GM18951 (cell line): Measurements from ENCODE around the gene RBM33.

Experiments
- POLR2A ChIP-seq: IDR thresholded peaks from 4 replicates; pipeline ENCODE4 v1.6.1; 2011; ENCODE audit warnings: mild to moderate bottlenecking; ENCODE audit not compliant: insufficient read length, insufficient read depth; ENCODE audit errors: extremely low read depth
- in situ Hi-C: fragments of 300-500 bp; cut with MboI; formaldehyde crosslinking; loops from one replicate; pipeline ENCODE4 v1.12.0; 2022; ENCODE audit warnings: low sequenced_read_pairs, mixed read lengths, inconsistent platforms; ENCODE audit not compliant: unreplicated experiment

Gene RBM33

DNA sequence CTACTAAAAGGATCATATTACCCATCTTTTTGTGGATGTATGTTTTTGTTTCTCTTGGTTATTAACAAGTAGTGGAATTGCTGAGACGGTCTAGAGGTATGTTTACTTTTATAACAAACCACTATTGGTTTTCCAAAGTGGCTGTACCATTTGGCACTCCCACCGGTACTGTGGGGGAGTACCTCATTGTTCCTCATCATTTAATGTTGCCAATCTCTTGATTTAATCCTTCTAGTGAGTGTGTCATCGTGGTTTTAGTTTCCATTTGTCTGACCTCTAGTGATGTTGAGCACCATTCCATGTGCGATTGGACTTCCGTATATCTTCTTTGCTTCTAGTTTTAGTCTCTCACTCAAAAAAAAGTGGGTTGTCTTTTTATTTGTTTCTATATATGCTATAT is 50.4 kb downstream of the RBM33 start:
- in situ Hi-C loops = no loop called here

DNA sequence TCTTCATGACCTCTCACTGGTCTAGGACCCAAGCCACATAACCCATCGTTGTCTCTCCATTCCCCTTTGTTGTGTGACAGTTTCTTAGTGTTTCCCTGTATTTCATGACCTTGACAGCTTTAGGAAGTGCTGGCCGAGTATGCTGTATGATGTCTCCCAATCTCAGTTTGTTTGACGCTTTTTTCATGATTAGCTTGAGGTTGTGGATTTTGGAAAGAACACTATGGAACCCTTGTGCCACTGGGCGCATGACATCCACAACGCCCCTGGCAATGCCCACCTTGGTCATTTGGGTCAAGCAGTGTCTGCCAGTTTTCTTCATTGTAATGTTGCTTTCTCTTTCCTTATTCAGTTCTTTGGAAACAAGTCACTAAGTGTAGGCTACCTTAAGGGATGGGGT is 52.3 kb downstream of the RBM33 start:
- in situ Hi-C loops = no loop called here
- no peak for TF ChIP-seq POLR2A

More for the DNA sequence above, 50.4 kb downstream of the RBM33 start:
- no peak for TF ChIP-seq POLR2A

DNA sequence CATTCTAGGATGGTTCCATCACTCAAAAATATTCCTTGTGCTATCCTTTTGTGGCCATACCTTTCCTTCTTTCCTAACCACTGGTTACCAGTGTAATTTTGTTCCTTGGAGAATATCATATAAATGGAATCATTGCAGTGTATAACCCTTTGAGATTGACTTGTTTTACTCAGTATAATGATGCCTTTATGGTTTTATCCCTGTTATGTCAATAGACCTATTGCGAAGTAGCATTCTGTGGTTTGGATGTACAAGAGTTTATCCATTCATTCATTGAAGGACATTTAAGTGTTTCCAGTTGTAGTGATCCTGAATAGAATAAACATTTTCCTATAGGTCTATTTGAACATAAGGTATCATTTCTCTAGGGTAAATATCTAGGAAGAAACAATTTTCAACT is 54.2 kb downstream of the RBM33 start:
- in situ Hi-C loops = no loop called here
- no peak for TF ChIP-seq POLR2A

DNA sequence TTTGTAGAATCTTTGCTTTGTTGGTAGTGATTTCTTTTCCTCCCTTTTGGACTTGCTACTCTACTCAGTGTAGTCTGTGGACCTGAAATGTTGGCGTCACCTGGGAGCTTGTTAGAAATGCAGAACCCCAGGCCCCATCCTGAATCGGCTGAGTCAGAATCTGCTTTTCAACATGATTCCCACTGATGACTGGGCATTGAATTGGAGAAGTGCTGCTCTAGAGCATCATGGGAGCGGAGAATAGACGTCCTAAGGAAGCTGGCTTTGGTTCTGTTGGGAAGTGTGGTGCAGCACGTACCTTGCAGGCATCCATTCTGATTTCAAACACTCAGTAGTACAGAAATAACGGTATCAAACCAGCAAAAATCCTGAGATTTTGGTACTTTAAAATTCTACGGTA is 54.7 kb downstream of the RBM33 start:
- no peak for TF ChIP-seq POLR2A
- in situ Hi-C loops = no loop called here

DNA sequence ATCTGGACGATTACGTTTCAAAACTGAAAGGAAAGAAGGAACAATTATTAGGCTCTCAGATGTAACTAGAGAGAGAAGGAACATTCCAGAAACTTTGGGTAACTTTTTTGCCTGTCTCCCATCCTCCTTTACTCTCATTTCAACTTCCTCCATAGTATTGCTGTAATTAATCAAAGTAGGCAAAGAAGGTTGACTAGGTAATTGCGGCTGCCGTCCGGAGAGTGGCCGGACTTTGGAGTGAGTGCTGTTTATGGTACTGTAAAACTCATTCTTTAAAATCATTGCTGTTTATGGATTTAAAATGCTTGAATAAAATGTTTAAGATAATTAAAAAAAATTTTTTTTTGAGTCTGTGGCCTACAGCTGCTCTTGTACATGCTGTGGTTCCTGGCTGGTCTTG is 56.4 kb downstream of the RBM33 start:
- no peak for TF ChIP-seq POLR2A

DNA sequence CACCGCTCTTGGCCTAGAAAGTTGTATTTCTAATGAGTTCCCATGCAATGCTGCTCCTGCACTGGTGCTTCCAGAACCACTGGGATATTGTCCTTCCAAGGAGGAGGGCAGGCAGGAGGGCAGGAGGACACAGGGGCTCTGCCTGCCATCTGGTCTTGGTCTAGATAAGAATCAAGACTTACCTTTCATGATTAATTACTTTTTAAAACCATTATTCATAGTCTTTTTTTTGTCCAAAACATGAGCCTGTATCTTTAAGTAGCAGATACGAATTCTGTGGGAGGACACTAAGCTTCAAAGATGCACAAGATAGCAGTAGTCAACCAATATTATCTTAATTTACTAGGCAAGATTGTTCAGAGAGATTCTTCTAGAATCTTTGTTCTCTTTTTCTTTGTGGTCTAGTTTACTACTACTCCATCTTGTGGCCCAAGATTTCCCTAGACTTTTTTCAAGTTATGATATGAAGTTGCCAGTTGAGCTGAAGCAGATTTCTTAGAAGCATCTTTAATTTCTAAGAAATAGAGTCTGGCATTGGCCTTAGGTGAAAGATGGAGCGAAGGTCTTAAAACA is 57.6 kb downstream of the RBM33 start:
- TF ChIP-seq POLR2A = no peak
- in situ Hi-C loops = no loop called here

More for the DNA sequence above, 56.4 kb downstream of the RBM33 start:
- in situ Hi-C loops = no loop called here

DNA sequence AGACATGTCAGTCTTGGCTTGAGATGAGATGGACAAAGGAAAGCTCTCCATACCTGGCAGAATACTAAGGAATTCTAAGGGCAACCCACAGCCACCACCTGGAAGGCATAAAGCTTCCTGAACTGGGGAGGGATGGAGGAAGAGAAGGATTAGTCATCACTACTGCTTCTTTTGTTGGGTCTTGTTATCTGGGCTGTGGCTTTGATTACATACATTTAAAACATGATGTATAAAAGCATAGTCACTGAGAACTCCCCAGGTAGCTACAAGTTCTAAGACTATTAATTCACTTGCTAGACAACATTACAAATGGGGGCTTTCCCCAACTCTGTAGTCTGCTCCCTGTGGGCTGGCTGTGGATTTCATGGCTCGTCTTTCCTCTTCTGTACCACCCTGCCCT is 58.2 kb downstream of the RBM33 start:
- in situ Hi-C loops = no loop called here
- TF ChIP-seq POLR2A = no peak

DNA sequence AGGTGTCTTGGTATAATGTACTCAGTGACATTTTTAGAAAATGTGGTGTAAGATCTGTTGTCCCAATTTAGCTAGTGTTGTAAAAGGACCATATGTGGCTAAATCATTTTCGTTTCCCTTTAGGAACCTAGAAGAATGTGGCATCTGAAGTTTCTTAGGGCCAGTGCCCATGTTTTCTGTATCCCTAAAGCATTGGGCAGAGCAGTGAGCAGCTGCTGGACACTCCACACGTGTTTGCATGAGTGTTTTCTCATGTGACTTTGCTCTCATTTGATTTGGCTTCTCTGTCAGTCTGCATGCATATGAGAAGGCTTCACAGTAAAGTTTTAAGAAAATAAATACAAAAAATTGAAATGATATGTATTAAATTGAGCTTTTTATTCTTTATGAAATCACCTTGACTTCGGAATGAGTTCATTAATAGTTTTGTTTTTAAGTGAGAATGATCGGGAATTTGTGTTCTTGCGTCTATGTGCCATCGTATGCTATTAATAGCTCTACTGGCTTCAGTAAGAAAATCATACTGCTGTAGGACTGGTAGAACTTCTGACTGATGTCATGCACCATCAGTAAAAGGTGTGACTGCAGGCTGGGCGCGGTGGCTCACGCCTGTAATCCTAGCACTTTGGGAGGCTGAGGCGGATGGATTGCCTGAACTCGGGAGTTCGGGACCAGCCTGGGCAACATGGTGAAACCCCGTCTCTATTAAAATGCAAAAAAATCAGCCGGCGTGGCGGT is 61.3 kb downstream of the RBM33 start:
- no peak for TF ChIP-seq POLR2A
- in situ Hi-C loops = no loop called here

DNA sequence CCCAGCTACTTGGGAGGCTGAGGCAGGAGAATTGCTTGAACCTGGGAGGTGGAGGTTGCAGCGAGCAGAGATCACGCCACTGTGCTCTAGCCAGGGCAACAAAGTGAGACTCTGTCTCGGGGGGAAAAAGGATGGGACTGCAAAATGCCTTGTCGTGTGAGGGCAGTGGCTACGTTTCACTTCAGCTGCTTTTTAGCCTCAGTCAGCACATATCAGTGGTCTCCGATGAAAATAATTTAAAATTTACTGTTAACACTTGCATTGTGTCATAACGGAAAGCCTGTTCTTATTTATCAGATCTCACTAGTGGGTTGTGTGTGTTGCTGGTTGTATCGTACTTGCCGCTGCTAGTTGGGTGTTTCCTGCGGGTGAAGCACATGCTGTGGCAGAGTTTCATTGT is 61.9 kb downstream of the RBM33 start:
- in situ Hi-C loops = no loop called here
- no peak for TF ChIP-seq POLR2A

DNA sequence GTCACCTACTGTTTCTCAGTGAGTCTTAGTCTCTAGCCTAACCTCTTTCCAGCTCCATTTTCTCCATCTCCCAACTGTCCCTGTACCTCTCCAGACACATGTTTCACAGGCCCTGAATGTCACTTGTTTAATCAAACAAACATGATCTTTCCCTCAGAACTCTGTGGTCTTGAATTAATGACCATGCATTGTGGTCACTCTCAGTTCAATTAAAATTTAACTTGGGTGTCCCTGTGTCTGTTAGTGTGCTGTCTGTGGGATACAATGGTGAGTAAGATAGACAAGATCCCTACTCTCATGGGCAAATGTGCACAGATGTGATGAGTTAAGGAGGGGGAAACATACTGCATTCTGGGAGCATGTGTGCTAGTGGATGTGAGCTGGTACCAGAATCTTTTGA is 65.0 kb downstream of the RBM33 start:
- no peak for TF ChIP-seq POLR2A

DNA sequence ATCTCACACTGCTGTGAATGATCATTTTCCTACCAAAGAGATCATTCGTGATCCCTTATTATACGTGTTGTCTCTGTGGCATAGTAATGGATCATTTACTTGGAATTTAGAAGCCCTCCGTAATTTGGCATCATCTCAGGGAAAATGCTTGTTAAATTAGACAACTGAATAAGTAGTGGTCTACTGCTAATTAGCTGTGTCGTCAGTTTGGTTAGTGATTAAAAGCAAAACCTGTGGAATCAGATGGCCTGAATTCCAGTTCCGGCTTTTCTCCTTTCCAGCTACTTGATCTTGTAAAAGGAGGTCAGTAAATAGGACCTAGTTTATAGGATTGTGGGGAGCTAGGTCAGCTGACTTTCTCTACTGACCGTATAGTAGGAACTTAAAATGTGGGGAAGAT is 65.6 kb downstream of the RBM33 start:
- TF ChIP-seq POLR2A = no peak
- in situ Hi-C loops = no loop called here

More for the DNA sequence above, 65.0 kb downstream of the RBM33 start:
- in situ Hi-C loops = no loop called here

DNA sequence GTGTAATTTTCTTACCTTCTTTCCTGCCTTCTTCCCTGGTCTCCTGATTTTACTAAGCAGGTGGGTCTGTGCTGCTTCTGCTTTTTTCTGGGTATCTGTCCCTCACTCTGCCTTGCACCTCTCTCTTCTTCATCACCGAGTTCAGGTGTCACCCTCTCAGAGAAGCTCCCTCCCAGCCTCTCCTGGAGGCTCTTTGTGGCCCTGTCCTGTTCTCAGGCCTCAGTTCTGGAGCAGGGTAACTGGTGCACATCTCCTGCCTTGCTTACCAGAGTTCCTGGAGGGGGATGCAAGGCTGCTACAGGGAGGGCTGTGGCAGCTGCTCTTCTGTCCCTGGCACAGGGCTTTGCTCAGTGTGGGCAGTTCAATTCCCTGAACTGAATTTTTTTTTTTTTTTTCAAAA is 66.1 kb downstream of the RBM33 start:
- in situ Hi-C loops = no loop called here
- no peak for TF ChIP-seq POLR2A

DNA sequence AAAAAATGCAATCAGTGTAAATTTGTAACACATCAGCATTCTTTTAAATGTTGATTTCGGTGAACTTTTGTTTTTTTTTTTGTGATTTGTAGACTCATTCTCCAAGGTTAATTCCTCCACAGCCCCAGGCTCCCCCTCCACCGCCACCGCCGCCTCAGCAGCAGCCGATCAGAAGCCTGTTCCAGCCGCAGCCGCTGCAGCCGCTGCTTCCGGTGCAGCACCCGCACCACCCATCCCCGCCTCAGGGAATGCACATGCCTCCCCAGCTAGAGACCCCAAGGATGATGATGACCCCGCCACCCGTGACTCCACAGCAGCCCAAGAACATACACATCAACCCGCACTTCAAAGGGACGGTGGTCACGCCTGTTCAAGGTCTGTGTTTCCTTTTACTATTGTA is 66.6 kb downstream of the RBM33 start:
- in situ Hi-C loops = no loop called here
- TF ChIP-seq POLR2A = no peak

DNA sequence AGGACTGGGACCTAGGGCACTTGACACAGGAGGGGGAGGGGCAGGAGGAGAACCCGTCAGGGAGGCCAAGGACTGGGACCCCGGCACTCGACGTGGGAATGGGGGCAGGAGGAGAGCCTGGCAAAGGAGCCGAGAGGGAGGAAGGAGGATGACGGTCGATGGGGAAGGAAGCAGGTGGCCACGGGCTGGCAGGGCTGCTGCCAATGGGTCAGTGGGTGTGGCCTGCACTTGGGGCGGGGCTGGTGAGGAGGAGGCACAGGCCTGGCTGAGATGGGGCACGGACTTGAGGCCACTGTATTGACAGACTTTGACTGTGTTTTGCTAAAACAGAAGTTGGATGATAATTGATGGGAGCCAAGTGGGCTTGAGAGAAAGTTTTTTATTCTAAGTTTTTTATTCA is 68.9 kb downstream of the RBM33 start:
- in situ Hi-C loops = no loop called here
- no peak for TF ChIP-seq POLR2A

DNA sequence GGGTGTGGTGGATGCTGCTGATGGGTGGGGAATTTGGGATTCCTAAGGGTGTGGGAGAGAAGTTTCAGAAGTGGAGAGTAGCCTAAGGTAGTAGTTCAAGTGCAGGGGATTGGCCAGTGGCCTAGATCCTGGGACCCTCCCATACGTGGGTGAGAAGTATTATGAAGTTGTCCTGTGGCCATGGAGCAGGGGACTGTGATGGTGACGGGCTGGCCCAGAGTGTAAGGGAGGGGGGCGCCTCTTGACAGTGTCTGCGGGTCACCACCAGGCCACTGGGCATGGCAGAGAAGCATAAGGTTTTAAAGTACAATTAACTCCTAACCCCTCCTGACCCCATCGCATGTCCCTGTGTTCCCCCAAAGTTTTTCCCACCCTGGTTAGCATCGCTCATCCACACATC is 70.2 kb downstream of the RBM33 start:
- in situ Hi-C loops = no loop called here
- no peak for TF ChIP-seq POLR2A
